Ureter (tissue), 1 donor: ENCODE results near the gene RAB11FIP4. TPM values are rescaled to one million over a fixed set of nuclear protein-coding genes. Genes with fewer than 3 reads are reported as not detected.

Experiments
- DNase-seq: peaks from one replicate; pipeline ENCODE4 v3.0.0-alpha.2; 2020; ENCODE audit warnings: low spot score
- total RNA-seq: library from RNA; stranded (reverse); gene quantifications from one replicate; pipeline ENCODE4 v1.2.4, GENCODE V29; 2023
- donor health status: DM: yes; HTN: yes; CAD: no.

Gene RAB11FIP4
- total RNA-seq, 1 donor from 2014 or later: 40.7 TPM

DNA sequence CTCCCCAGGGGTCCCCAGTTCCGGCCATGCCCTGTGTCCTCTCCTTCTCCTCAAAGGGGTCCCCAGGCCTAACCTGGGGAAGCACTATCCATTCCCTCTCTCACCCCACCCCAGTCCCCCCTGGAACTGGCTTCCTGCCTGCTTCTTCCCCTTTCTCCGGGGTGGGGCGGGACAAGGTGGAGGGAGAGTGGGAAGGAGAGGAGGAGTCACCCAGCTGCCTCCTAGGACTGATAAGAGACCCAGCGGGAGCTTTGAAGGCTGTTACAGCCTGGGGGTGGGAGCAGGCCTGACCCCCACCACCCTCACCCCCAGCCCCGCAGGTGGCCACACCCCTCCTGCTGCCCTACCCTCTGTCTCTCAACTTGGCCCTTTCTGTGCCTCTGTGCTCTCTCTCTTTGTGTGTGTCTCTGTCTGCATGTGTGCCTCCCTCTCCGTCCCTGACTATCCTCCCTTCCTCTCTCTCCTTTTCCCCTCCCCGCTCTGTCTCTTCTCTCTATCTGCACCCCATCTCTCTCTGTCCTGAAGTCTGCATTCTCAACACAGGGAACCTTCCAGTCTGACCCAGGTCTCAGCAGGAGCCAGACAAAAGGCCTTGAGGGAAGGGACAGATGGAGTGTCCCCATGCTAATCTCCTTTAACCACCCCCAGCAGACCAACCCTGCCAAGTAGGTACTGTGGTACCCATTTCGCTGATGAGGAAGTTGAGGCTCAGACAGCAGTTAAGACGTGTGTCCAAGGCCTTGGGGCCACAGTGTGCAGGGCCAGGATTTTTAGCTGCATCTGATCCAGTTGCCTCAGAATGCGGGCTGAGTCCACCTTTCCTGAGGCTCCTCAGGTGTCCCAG lies 66.1 kb downstream of the RAB11FIP4 start:
- no peak for DNase-seq

DNA sequence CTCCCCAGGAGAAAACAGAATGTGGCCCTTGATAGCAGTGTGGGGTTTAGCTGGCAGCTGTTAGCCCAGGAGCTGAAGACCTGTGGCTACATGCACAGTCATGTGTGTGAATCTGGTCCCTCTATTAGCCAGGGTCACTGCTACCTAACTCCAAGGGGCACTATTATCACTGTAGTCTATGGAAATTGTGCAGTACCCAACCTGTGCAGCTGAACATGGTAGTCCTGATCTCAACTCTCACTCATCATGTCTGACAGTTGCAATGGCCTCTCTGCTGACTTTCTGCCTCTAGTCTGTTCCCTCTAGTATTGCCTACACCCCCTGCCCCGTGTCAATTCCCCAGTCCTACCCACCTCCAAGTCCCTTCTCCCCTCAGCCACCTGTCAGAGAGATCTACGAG lies 67.4 kb downstream of the RAB11FIP4 start:
- no peak for DNase-seq

DNA sequence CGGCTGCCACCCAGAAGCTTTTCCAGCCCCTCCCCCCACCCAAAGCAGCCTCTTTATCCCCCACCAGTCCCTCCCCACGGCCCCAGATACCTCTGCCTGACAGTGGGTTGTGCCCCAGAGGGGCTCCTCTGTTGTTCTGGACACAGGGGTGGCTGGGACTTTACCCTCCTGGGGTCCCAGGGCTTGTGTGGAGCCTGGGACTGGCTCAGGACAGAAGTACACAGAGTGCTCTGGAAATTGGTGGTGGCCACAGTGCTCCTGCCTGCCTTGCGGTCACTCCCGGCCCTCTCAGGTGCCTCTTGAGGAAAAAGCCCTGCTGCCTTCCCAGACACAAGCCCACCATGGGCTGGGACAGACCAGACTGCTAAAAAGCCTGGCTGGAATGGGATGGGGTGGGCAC lies 68.2 kb downstream of the RAB11FIP4 start:
- no peak for DNase-seq

DNA sequence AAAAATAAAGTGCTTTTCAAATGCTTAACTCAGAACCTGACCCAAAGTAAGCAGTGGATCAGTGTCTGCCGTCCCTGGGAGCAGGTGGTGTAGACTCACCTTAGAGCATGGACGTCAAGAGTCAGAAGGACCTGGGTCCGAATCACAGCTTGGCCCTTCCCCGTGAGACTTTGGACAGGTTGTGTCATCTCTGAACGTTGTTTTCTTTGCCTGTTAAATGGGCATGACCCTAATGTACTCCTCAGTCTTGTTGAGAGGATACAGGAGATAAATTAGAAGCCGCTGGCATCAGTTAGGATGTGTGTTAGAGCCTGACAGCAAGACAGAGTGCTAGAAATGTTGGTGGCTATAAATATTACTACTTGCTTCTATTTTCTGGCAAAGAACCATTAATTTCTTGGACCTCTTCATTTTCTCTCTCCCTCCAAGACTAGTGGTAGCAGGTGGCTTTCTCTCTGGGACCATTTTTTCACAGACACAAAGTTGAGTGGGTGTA lies 68.8 kb downstream of the RAB11FIP4 start:
- no peak for DNase-seq

DNA sequence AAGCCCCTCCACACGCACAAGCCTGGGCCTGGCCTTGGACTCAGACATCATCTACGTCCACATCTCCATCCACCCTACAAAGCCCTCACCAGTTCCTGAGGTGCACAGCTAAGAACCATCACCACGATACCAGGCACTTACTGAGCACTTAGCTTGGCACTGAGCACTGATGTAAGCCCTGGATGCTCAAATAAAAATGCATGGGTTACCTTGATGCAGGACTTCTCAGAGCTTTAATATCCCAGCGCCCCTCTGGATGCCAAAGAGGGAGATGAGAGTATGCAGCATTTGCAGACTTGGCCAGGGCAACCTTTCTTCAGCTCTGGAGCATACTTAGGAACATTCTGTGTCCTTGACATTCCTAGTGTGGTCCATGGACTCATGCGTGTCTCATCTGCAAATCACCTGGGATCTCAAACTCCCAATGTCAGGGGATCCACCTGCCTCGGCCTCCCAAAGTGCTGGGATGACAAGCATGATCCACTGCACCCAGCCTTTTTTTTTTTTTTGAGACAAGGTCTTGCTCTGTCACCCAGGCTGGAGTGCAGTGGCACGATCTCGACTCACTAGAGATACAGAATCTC lies 69.8 kb downstream of the RAB11FIP4 start:
- no peak for DNase-seq

DNA sequence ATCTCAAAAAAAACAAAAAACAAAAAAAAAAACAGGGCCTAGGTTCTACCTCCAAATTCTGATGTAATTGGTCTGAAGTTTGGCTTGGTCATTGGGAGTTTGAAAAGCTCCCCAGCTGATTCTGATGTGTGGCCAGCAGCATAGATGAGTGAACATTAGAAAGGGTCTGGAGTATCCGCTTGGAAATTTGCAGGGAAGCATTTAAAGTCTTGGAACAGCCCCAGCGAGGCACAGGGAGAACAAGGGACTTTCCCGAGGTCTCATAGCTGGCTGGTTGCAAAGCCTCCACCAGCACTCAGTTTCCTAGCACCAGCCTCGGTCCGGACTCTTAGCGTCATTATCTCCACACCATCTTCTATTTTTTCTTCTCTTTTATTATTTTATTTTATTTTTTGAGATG lies 70.8 kb downstream of the RAB11FIP4 start:
- DNase-seq: no peak

DNA sequence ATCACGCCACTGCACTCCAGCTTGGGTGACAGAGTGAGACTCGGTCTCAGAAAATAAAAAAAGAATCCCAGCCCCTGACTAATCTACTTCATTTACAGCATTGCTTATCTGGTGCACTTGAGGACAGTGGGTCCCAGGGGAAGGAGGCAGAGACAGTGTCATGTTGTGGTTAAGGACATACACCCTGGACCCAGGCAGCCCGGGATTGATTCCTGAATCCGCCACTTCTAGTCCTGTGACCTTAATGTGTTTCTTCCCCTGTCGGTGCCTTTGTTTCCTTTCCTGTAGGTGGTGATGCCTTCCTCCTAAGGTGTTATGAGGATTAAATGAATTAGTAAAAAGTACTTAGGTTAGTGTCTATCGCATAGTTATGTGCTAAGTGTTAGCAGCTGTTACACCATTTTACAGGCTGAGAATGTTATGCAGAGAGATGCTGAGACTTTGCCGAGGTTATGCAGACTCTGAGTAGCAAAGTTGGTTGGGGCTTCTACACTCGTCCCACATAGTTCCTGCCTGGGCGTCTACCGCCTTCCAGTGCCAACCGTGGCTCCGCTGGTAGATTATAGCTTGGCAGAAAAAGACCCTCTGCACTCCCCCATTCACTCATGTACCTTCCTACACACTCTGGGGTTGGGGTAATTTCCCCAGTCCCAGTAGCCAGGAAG lies 74.8 kb downstream of the RAB11FIP4 start:
- DNase-seq: no peak

DNA sequence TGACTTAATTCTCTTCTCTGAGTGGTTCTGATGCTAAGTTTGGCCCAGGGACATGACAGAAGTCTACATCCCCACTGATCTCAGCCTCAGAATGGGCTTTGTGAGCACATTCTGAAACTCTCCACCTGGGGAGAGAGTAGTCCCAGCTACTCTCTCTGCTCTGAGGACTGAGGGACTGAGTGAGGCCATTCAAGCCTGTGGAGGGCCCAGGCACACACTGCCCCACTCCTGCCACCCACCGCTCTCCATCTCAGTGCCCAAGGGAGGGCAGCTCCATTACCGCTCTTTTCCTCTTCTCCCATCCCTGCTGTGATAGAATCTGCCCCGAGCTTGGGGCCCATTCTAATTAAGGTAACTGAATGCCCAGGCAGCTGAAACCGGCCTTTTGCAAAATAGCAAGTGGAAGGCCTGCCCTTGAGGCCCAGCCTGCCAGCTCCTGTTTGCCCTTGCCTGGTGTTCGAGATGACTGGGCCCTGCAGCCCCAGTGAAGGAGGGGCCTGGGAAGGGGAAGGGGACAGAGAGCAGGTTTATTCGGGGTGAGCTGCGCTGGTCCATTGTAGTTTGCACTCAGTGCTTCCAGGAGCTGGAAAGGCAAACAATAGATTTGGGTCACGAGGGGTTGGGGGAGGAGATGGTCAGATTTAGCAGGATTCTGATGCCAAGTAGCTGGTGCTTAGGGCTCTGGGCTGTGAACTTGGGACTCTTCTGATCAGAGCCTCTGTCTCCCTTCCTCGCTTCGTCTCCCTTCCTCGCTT lies 76.2 kb downstream of the RAB11FIP4 start:
- DNase-seq: no peak

DNA sequence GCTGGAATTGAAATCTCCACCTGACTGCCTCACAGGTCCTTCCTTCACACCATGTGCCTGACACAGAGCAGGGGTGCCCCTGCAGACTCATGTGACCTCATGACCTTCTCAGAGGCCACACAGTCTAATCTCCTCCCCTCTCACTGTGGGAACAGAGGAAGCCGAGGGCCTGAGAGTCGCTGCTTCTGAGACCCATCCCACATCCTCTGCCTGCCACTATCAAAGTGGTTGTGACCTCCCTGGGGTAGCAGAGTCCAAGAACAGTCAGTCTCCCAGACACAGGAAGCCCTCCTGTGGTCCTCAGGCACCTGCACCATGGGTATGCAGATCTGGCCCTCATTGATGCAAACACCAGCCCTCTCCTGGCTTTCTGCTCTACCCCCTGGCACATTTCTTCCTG lies 78.5 kb downstream of the RAB11FIP4 start:
- no peak for DNase-seq

DNA sequence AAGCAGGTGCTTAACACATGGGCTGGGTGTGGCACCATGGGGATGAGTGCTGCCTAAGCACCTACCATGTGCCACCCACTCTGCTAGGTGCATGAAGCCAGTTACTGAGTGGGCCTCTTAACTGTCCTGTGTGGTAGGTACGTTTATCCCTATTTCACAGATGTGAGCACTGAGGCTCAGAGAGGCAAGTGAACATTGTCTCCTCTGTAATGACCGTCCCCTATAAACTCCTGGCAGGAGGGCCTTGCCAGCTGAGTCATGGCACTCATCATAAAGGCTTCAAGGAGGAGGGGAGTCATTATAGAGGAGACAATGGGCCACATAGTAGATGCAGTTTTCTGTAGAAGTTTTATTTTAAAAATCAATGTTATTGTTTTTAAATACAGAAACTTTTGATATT lies 79.1 kb downstream of the RAB11FIP4 start:
- DNase-seq: no peak

DNA sequence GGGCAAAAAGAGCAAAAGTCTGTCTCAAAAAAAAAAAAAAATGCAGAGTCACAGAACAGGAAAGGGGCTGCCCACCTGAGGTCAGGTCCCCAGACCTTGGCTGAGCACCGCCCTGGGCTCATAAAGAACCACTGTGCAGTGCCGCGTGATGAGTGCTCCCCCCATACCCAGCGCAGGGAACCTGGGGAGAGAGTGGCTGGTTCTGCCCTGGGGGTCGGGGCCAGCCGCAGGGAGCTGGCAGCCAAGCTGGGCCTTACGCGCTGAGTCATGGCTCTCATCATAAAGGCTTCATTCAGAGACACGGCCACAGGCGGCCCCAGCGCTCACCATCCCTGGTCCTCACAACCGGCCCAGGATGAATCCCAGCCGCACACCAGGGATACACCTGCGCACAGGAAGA lies 80.7 kb downstream of the RAB11FIP4 start:
- no peak for DNase-seq

DNA sequence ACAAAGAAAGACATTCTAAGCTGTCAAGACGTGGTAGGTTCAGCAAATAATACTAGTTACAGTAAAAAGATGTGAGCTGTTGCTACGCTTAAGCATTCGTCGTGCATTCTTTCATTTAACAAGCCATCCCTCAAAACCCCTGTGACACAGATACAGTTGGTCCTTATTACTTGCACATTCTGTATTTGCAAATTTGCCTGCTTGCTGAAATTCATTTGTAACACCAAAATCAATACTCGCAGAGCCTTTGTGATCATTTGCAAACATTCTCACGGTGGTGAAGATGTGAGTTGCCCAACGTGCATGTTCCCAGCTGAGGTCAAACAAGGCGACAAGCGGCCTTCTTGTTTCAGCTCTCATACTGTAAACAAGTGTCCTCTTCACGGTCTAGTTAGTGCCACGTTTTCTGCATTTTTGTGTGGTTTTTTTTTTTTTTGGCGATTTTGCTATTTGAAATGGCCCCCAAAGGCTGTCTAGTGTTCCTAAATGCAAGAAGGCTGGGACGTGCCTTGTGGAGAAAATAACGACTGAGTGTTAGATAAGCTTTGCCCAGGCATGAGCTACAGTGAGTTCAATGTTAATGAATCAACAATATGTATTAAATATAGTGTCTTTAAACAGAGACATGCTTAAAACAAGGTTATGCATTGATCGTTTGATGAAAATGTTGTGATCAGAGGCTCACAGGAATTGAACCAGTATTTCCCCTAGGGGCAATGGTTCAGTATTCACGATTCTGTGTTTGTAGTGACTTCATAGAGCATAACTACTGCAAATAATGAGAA lies 84.1 kb downstream of the RAB11FIP4 start:
- DNase-seq: no peak

DNA sequence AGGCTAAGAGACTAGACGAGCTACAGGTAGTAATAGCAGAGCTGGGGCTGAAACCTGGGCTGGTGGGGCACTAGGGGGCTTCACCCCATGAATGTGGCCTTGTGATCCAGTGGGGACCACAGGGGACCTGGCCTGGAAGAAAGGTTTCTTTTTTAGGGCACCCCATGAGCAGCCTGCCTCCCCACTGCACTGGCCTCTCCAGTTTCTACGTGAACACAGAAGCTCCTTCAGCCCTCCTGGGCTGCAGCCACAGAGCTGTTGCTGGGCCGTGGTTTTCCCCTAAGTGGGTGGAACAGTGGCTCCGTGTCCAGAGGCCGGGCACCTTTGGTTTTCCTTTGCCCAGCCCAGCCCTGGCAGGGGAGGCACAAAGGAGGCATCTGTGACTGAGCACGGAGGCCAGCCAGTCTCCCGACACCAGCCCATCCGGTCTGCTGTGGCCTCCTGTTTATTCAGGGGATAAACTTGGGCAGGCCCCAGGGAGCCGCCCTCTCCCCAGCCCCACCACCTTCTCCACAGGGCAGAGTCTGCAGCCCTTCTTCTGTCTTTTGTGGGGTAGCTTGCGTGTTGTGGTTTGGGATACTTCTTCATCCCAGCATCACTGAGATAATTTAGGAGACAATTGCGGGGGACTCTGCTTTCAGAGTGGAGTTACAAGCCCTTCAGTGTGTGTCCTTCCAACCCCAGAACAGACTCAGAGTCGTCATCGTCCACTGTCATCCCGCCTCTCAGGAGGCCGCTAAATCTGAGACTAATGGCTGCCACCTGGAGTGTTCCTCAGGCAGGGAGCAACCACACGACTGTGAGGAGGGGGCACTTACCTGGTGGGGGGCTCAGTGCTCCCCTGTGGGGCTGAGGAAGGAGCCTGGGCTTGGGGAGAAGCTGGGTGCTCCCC lies 85.3 kb downstream of the RAB11FIP4 start:
- DNase-seq: no peak

DNA sequence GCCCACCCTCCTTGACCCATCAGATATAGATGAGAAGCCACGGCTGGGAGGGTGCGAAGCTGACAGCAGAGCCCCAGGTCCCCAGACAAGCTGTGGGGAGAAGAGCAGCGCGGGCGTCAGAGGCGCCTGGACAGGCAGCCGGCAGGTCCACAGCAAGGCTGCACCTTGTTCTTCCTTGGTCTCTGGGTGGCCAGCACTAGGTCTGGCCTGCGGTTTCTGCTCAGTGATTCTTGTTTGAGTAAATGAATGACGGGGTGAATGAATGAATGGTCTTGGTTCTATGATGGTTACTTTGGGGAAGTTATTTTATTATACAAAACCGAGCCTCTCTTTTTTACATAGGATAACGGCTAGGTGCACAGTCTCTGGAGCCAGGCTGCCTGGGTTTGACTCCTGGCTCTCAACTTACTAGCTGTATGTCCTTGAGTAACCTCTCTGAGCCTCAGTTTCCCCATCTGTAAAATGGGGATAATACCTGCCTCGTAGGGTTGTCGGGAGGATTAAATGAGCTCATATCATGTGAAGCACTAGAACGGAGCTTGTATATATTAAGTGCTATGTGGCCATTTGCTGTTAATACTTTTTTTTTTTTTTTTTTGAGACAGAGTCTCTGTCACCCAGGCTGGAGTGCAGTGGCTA lies 86.1 kb downstream of the RAB11FIP4 start:
- no peak for DNase-seq

DNA sequence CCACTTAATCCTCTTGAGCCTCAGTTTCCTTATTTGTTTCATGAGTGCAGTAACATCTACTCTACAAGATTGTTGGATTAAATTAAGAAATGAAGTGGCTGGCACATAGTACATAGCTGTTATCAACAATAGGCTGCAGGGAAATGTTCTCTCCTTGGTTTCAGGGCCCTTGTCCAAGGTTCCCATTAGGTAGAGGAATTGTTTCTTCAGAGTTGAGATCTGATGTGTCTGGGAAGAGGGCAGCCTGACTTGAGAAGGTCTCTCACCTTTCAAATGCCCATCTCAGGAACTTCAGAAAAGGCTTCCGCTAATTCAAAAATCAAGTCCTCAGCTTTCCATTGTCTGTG lies 87.6 kb downstream of the RAB11FIP4 start:
- DNase-seq: no peak

DNA sequence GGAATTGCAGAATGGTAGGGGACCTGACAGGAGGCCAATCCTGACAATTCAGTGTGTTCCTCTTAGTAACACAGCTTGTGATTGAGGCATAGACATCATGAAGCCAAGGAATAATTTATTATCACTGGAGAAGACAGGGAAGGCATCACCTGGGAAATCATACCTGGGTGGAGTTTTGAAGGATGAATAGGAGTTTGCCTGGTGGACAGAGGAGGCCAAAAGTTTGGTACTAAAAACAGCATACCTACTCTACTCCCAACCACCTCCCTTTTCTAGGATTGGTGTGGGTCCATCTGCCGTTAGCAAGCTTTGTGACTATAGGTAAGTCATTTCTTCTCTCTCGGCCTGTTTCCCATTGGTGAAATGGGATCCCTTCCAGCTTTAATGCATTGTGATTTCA lies 88.0 kb downstream of the RAB11FIP4 start:
- DNase-seq: no peak

DNA sequence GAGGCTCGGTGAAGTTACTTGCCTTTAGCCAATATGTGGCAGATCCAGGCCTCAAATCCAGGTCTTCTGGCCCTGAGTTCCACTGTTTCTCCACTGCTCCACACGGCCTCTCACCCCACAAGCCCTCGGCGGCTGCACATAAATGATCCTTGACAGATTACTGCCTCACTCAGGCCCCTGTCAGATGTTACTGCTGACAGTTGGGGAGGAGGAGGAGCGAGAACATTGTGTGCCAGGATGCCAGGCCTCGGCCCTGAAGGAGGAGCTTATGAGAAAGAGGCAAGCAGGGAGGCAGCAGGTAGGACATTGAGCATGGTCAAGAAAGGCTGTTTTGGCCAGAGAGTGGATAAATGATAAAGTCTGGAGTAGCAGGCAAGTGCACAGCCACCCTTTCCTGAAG lies 88.6 kb downstream of the RAB11FIP4 start:
- no peak for DNase-seq

DNA sequence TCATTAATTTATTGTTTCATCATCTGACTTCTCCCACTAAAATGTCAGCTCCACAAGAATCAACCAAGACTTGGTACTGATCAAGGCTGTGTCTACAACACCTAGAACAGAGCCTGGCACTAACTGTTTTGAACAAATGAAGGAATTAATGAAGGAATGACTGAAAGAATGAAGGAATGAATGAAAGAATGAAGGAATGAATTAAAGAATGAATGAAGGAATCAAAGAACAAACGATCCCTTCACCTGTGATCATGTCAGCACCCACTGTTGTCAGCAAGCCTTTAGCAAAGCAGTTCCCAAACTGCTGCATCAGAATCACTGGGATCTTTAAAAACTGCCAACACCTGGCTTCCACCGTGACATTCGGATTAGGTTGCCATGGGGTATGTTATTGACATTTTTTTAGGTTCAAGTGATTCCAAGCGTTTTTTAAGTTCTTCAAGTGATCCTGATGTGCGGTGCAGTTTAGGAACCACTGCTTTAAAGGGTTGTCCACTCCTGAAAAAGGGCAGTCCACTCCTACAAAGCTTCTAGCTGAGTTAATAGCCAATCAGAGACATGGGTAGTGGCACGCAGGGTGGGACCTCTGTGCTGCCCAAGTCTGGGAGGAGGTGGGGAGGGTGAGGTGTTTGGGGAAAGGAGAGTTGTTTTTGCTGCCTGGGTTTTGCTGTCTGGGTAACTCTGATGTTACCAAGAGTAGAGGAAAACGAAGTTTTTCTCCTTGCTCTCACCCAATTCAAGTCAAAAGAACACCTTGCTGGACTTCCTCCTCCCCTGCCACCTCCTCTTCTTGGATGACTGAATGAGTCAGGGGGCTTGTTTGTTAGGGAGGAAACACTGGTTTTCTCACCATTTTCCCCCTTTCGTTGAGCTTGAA lies 89.7 kb downstream of the RAB11FIP4 start:
- DNase-seq: no peak

DNA sequence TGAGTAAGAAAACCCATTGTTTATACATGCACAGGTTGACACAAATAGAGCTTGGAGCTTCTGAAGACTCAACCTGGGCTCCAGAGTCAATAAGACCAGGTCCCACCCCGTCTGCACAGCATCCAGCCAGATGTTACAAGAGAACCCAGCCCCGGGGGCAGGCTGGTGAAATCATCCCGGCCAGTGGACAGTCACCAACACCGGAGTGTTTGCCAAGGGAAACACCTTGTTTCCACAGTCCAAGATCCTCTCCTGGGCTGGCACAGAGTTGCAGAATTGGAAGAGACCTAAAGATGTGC lies 90.3 kb downstream of the RAB11FIP4 start:
- DNase-seq: no peak
